ENCODE data around the gene RASSF7. TPM values are rescaled to one million over a fixed set of nuclear protein-coding genes. Genes with fewer than 3 reads are reported as not detected.
A peak's percentile ranks its signal among the peaks of the same experiment; 100 is the strongest.

RASSF7 gene
- total and polyA plus RNA-seq, 2 of the 8 experiments (the other 6 are each of a cell fraction or from before 2014, with no cell fraction given) = 22.3 to 43.9 TPM

GRCh38 chr11:581342-581741, 20.6 kb downstream of the RASSF7 start:
- H3K23ac ChIP-seq (ENCODE audit: insufficient read length) = no peak overlapping the region
- H4K8ac ChIP-seq (ENCODE audit: extremely low read depth, insufficient read depth, low read length) = peak overlapping the region; percentile 60; the same call in 1 of the 2 replicates
- H3K36me3 ChIP-seq (ENCODE audit: control insufficient read depth in 2 of 4, insufficient read depth in 4 of 4, low read length in 3 of 4) = peaks cover 3 to 19% (median 14%) of the 10 kb centered on the region in 4 experiments; a peak in 6 of 8 replicates
- no peak overlapping the region for H3K56ac ChIP-seq (replicated peaks; ENCODE audit: insufficient read length, low read depth, low read length)
- no peak overlapping the region for H3K4ac ChIP-seq (replicated peaks; ENCODE audit: insufficient read length, low read depth, low read length)
- no peak overlapping the region for H4K5ac ChIP-seq (ENCODE audit: insufficient read length, low read depth, low read length)
- peaks cover 4 to 11% (median 5%) of the 10 kb centered on the region in 4 experiments; a peak in 6 of 7 replicates for H3K4me1 ChIP-seq (replicated peaks in 1 of 4; ENCODE audit: control insufficient read depth in 3 of 4, insufficient read depth in 4 of 4, low read length in 3 of 4)
- H3K14ac ChIP-seq (ENCODE audit: insufficient read length) = no peak overlapping the region
- H3K4me2 ChIP-seq (ENCODE audit: insufficient read depth in 1 of 2, low read depth in 2 of 2, low read length in 2 of 2) = no peak overlapping the region
- no peak for DNase-seq (ENCODE audit: low read depth in 1 of 2, low spot score in 2 of 2)
- H3K79me2 ChIP-seq (ENCODE audit: control insufficient read depth in 1 of 2, insufficient read depth in 2 of 2, low read length in 2 of 2) = peaks cover 38 to 64% of the 10 kb centered on the region in 2 experiments
- H3K9ac ChIP-seq (replicated peaks in 1 of 4; ENCODE audit: extremely low read depth in 1 of 4, low read depth in 3 of 4, low read length in 3 of 4) = no peak overlapping the region
- H3K79me1 ChIP-seq (ENCODE audit: low read depth, low read length) = peaks cover 29% of the 10 kb centered on the region
- no peak overlapping the region for H2BK5ac ChIP-seq (ENCODE audit: low read depth, low read length)
- H4K91ac ChIP-seq (replicated peaks; ENCODE audit: insufficient read length, low read length) = no peak overlapping the region
- no peak for FAIRE-seq
- H2AK5ac ChIP-seq (ENCODE audit: low read depth, low read length) = no peak overlapping the region
- H2BK12ac ChIP-seq (ENCODE audit: low read depth, low read length) = no peak overlapping the region
- H3K27ac ChIP-seq (ENCODE audit: low read depth, low read length) = no peak overlapping the region
- H2BK15ac ChIP-seq (ENCODE audit: low read length) = no peak overlapping the region
- no peak overlapping the region for H2BK120ac ChIP-seq (replicated peaks; ENCODE audit: low read depth, low read length)
- no peak overlapping the region for H2BK20ac ChIP-seq (ENCODE audit: low read length)
- H3K27me3 ChIP-seq (replicated peaks in 1 of 4; ENCODE audit: control insufficient read depth in 3 of 4, extremely low read depth in 1 of 4, insufficient read depth in 3 of 4, low read length in 3 of 4) = no peaks in the 10 kb centered on the region
- POLR2A ChIA-PET (ENCODE audit: partially characterized antibody) = interaction anchor here (0.6 to 0.7 kb wide), 2 partner anchors 15 to 170 kb away, joined by 3 read pairs; no protein-coding TSS in a partner anchor
- no peaks in the 10 kb centered on the region for H3K9me3 ChIP-seq (ENCODE audit: insufficient read depth in 2 of 2, low read depth in 1 of 2, low read length in 1 of 2)
- no peak overlapping the region for H3K18ac ChIP-seq (ENCODE audit: extremely low read depth, low read length)
- CTCF ChIA-PET (ENCODE audit: partially characterized antibody) = interaction anchor here (1.1 to 1.6 kb wide), 3 partner anchors 15 to 116 kb away, joined by 3 to 5 read pairs (median 5); no protein-coding TSS in a partner anchor
- WGBS, 2 experiments (ENCODE audit: extremely low coverage in 1 of 2, insufficient coverage in 1 of 2, insufficient read length in 1 of 2, insufficient replicate concordance in 2 of 2, low coverage in 1 of 2, low lambda C conversion rate in 2 of 2, missing lambda C conversion rate in 1 of 2) = 96% methylated on average over 14 of the region's 14 CpGs; no CpG with 5 or more reads in 1 of the 2 experiments
- peaks cover 7% of the 10 kb centered on the region for H3K23me2 ChIP-seq (ENCODE audit: low read depth, low read length)
- no peak overlapping the region for H3K4me3 ChIP-seq (ENCODE audit: extremely low read depth in 1 of 4, insufficient read depth in 2 of 4, low read depth in 3 of 4, low read length in 4 of 4)
- H2AFZ ChIP-seq (ENCODE audit: low read length) = no peak overlapping the region
- H4K20me1 ChIP-seq (replicated peaks in 1 of 2; ENCODE audit: control insufficient read depth in 1 of 2, insufficient read depth in 2 of 2, low read length in 2 of 2) = peaks cover 47 to 51% of the 10 kb centered on the region in 2 experiments
- TF ChIP-seq EZH2 (IDR thresholded peaks at IDR 0.05; ENCODE audit: low read depth, low read length, severe bottlenecking) (no peak), POU5F1 (IDR thresholded peaks at IDR 0.05; ENCODE audit: low read depth, low read length) (no peak), POLR2A (IDR thresholded peaks at IDR 0.05; ENCODE audit: control extremely low read depth in 1 of 2, low read depth in 2 of 2, low read length in 2 of 2) (no peak), CREB1 (IDR thresholded peaks at IDR 0.05) (no peak), HDAC6 (IDR thresholded peaks at IDR 0.05; ENCODE audit: low read depth, low read length) (no peak)
